Measurements from ENCODE around the gene PRDM16.

GRCh38 chr1:3368059-3368458, 299.1 kb downstream of the PRDM16 start:
- TF ChIP-seq POLR2A (IDR thresholded peaks at IDR 0.05) = no peak
- TF ChIP-seq CTCF (IDR thresholded peaks at IDR 0.05) = no peak
